NCI-H1092 (cell line): Measurements from ENCODE around the gene SKAP1.
A peak's percentile ranks its signal among the peaks of the same experiment; 100 is the strongest.
"Not testable (repeated sequence)": the region's sequence is repeated elsewhere in the genome, so short reads cannot be mapped to it uniquely, and the experiment has no call there.

Experiments
- DNase-seq: peaks from one replicate; lab custom pipeline; 2025; lab: John Stamatoyannopoulos, UW

The SKAP1 gene

GRCh38 chr17:48368352-48368908, 61.6 kb downstream of the SKAP1 start:
- no peak for DNase-seq

GRCh38 chr17:48363161-48363560, 66.9 kb downstream of the SKAP1 start:
- no peak for DNase-seq

GRCh38 chr17:48360861-48361633, 69.0 kb downstream of the SKAP1 start:
- DNase-seq = not testable (repeated sequence)

- no peak for DNase-seq
Observed at GRCh38 chr17:48357779-48358602, 72.0 kb downstream of the SKAP1 start.

GRCh38 chr17:48356866-48357265, 73.1 kb downstream of the SKAP1 start:
- DNase-seq = no peak

- DNase-seq = no peak
Observed at GRCh38 chr17:48352630-48353029, 77.4 kb downstream of the SKAP1 start.

GRCh38 chr17:48351911-48352332, 78.1 kb downstream of the SKAP1 start:
- no peak for DNase-seq

- no peak for DNase-seq
Observed at GRCh38 chr17:48348352-48348751, 81.7 kb downstream of the SKAP1 start.

- no peak for DNase-seq
Observed at GRCh38 chr17:48347177-48347576, 82.8 kb downstream of the SKAP1 start.

GRCh38 chr17:48344251-48344650, 85.8 kb downstream of the SKAP1 start:
- no peak for DNase-seq

- DNase-seq = no peak
Observed at GRCh38 chr17:48340916-48341315, 89.1 kb downstream of the SKAP1 start.

- DNase-seq = no peak
Observed at GRCh38 chr17:48338720-48339119, 91.3 kb downstream of the SKAP1 start.

- DNase-seq = not testable (repeated sequence)
Observed at GRCh38 chr17:48337903-48338302, 92.1 kb downstream of the SKAP1 start.

- DNase-seq = no peak
Observed at GRCh38 chr17:48336986-48337385, 93.0 kb downstream of the SKAP1 start.

- DNase-seq = peak; percentile 60
Observed at GRCh38 chr17:48335858-48336500, 94.0 kb downstream of the SKAP1 start.

GRCh38 chr17:48335146-48335784, 94.7 kb downstream of the SKAP1 start:
- no peak for DNase-seq

- no peak for DNase-seq
Observed at GRCh38 chr17:48333034-48333530, 96.9 kb downstream of the SKAP1 start.

- no peak for DNase-seq
Observed at GRCh38 chr17:48330887-48331286, 99.1 kb downstream of the SKAP1 start.

GRCh38 chr17:48330421-48330820, 99.6 kb downstream of the SKAP1 start:
- no peak for DNase-seq

- no peak for DNase-seq
Observed at GRCh38 chr17:48328457-48328856, 101.6 kb downstream of the SKAP1 start.

GRCh38 chr17:48326310-48326709, 103.7 kb downstream of the SKAP1 start:
- DNase-seq = no peak

GRCh38 chr17:48322060-48322459, 108.0 kb downstream of the SKAP1 start:
- no peak for DNase-seq
